ENCODE measurements around the gene EXD3.

DNA sequence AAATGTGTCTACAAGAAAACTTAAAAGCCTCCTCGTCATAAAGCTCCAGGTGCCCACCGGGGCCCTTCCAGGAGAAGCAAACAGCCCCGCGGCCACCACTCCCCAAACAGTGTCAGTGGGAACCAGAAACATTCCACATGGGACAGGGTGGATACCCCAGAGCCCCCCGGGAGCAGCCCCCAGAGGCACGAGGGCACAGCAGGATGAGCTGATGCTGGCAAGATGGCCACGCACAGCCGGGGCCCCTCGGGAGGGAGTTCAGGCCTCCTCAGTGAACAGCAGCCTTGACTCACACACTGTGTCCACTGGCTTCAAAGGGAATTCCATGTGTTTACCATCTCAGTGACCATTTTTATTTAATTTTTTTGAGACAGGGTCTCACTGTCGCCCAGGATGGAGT lies 10.5 kb downstream of the EXD3 start:
- TF ChIP-seq, protein P1, sequence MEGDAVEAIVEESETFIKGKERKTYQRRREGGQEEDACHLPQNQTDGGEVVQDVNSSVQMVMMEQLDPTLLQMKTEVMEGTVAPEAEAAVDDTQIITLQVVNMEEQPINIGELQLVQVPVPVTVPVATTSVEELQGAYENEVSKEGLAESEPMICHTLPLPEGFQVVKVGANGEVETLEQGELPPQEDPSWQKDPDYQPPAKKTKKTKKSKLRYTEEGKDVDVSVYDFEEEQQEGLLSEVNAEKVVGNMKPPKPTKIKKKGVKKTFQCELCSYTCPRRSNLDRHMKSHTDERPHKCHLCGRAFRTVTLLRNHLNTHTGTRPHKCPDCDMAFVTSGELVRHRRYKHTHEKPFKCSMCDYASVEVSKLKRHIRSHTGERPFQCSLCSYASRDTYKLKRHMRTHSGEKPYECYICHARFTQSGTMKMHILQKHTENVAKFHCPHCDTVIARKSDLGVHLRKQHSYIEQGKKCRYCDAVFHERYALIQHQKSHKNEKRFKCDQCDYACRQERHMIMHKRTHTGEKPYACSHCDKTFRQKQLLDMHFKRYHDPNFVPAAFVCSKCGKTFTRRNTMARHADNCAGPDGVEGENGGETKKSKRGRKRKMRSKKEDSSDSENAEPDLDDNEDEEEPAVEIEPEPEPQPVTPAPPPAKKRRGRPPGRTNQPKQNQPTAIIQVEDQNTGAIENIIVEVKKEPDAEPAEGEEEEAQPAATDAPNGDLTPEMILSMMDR (IDR thresholded peaks at IDR 0.05; ENCODE audit: insufficient read depth, low read length): no peak
- TF ChIP-seq POLR2AphosphoS5 (IDR thresholded peaks at IDR 0.05; ENCODE audit: low read depth): no peak
- TF ChIP-seq, protein P2, sequence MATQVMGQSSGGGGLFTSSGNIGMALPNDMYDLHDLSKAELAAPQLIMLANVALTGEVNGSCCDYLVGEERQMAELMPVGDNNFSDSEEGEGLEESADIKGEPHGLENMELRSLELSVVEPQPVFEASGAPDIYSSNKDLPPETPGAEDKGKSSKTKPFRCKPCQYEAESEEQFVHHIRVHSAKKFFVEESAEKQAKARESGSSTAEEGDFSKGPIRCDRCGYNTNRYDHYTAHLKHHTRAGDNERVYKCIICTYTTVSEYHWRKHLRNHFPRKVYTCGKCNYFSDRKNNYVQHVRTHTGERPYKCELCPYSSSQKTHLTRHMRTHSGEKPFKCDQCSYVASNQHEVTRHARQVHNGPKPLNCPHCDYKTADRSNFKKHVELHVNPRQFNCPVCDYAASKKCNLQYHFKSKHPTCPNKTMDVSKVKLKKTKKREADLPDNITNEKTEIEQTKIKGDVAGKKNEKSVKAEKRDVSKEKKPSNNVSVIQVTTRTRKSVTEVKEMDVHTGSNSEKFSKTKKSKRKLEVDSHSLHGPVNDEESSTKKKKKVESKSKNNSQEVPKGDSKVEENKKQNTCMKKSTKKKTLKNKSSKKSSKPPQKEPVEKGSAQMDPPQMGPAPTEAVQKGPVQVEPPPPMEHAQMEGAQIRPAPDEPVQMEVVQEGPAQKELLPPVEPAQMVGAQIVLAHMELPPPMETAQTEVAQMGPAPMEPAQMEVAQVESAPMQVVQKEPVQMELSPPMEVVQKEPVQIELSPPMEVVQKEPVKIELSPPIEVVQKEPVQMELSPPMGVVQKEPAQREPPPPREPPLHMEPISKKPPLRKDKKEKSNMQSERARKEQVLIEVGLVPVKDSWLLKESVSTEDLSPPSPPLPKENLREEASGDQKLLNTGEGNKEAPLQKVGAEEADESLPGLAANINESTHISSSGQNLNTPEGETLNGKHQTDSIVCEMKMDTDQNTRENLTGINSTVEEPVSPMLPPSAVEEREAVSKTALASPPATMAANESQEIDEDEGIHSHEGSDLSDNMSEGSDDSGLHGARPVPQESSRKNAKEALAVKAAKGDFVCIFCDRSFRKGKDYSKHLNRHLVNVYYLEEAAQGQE (IDR thresholded peaks at IDR 0.05; ENCODE audit: insufficient replicate concordance, low read depth): no peak

Measured in HL-60 (cell line).